ENCODE data around the gene MEIOB.

DNA sequence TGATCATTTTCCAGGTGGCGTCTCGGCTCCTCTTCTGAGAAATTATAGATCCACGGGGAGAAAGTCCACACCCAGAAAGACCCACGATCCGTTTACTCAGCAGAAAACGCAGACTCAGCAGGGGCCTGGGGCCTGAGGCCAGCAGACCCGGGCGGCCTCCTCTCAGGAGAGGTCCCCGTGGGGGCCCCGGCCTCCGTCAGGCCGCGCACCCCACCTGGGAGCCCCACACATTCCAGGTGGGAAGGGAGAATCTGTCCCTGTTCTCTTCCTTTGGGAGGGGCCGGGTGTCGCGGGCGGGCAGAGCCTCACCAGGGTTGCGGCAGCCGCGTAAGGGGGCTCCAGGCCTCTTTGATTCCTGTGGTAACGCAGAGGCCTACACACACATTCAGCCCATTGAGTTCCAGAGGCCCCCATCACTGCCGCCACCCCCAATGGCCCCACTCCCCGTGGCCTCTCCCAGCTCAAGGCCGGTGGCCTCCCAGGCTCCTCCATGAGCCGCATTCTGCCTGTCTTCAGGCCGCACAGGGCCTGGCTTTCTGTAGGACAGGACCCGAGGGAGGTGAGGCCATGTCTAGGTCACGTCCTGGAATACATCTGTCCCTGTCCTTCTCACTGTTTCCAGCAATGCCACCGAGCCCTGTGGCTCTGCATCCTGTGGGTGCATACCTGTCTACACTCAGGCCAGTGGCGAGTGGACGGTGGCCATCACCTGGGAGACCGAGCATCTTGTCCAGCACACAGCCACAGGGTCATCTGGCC, 76.9 kb downstream of the MEIOB start:
- TF ChIP-seq, protein P1, sequence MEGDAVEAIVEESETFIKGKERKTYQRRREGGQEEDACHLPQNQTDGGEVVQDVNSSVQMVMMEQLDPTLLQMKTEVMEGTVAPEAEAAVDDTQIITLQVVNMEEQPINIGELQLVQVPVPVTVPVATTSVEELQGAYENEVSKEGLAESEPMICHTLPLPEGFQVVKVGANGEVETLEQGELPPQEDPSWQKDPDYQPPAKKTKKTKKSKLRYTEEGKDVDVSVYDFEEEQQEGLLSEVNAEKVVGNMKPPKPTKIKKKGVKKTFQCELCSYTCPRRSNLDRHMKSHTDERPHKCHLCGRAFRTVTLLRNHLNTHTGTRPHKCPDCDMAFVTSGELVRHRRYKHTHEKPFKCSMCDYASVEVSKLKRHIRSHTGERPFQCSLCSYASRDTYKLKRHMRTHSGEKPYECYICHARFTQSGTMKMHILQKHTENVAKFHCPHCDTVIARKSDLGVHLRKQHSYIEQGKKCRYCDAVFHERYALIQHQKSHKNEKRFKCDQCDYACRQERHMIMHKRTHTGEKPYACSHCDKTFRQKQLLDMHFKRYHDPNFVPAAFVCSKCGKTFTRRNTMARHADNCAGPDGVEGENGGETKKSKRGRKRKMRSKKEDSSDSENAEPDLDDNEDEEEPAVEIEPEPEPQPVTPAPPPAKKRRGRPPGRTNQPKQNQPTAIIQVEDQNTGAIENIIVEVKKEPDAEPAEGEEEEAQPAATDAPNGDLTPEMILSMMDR (IDR thresholded peaks at IDR 0.05; ENCODE audit: low read length): no peak
- TF ChIP-seq EZH2 (optimal IDR thresholded peaks at IDR 0.05; ENCODE audit: low read depth, low read length): no peak
